Neural cell (in vitro differentiated cells): ENCODE results near the gene RSPH1. TPM values are rescaled to one million over a fixed set of nuclear protein-coding genes. Genes with fewer than 3 reads are reported as not detected.

ENCODE experiments used
- H2AFZ ChIP-seq: fragments of 200-600, 300-800 bp; sonication (generic), shearing (Covaris generic); 2 replicates; pipeline ENCODE4 v1.6.0; 2014; ENCODE audit warnings: low read depth, mild to moderate bottlenecking, antibody characterized with exemption, low read length, moderate library complexity
- H3F3A ChIP-seq: fragments of 200-600 bp; shearing (Covaris generic); 2 replicates; pipeline ENCODE4 v1.6.1; 2016; ENCODE audit warnings: mild to moderate bottlenecking, moderate library complexity, mixed read lengths, antibody characterized with exemption, low read length; ENCODE audit not compliant: insufficient read depth, poor library complexity, severe bottlenecking
- H3K27ac ChIP-seq: fragments of 200-600, 300-800 bp; sonication (generic), shearing (Covaris generic); 2 replicates; pipeline ENCODE4 v1.5.1; 2014; ENCODE audit warnings: mild to moderate bottlenecking, low read length, moderate library complexity
- H3K27me3 ChIP-seq: fragments of 300-800, 200-600 bp; sonication (generic), shearing (Covaris generic); 2 replicates; pipeline ENCODE4 v1.6.0; 2014; ENCODE audit warnings: mild to moderate bottlenecking, low read depth, low read length, moderate library complexity; ENCODE audit not compliant: insufficient read depth
- H3K36me3 ChIP-seq: fragments of 300-800, 200-600 bp; sonication (generic), shearing (Covaris generic); 2 replicates; pipeline ENCODE4 v1.5.1; 2014; ENCODE audit warnings: mild to moderate bottlenecking, antibody characterized with exemption, low read length, moderate library complexity; ENCODE audit not compliant: insufficient read depth
- H3K4me2 ChIP-seq: fragments of 300-800, 200-600 bp; sonication (generic), shearing (Covaris generic); 2 replicates; pipeline ENCODE4 v1.6.0; 2014; ENCODE audit warnings: mild to moderate bottlenecking, low read length
- H3K4me3 ChIP-seq: fragments of 300-800, 200-600 bp; sonication (generic), shearing (Covaris generic); 2 replicates; pipeline ENCODE4 v1.5.1; 2014; ENCODE audit warnings: mild to moderate bottlenecking, low read length, moderate library complexity
- H3K79me2 ChIP-seq: fragments of 200-600 bp; shearing (Covaris generic); replicated peaks from 2 replicates; pipeline ENCODE4 v1.6.0; 2014; ENCODE audit warnings: mild to moderate bottlenecking, low read length, moderate library complexity; ENCODE audit not compliant: insufficient read depth
- H3K9ac ChIP-seq: fragments of 300-800, 200-600 bp; sonication (generic), shearing (Covaris generic); 2 replicates; pipeline ENCODE4 v1.6.1; 2016; ENCODE audit warnings: mild to moderate bottlenecking, low read length, mixed read lengths
- H3K9me2 ChIP-seq: fragments of 200-600 bp; shearing (Covaris generic); 2 replicates; pipeline ENCODE4 v1.6.1; 2016; ENCODE audit warnings: mild to moderate bottlenecking, low read length, mixed read lengths; ENCODE audit not compliant: insufficient read depth
- H3K9me3 ChIP-seq: fragments of 200-600, 300-800 bp; sonication (generic), shearing (Covaris generic); 2 replicates; pipeline ENCODE4 v1.6.1; 2016; ENCODE audit warnings: mild to moderate bottlenecking, mixed run types, low read length, moderate library complexity, mixed read lengths
- H4K20me1 ChIP-seq: fragments of 200-600 bp; shearing (Covaris generic); 2 replicates; pipeline ENCODE4 v1.6.1; 2016; ENCODE audit warnings: mild to moderate bottlenecking, mixed run types; ENCODE audit not compliant: insufficient read depth
- CTCF ChIP-seq: fragments of 450-650 bp; IDR thresholded peaks from 2 replicates; pipeline ENCODE4 v1.5.1; 2014; ENCODE audit warnings: antibody characterized with exemption, mild to moderate bottlenecking, moderate library complexity; ENCODE audit not compliant: poor library complexity, severe bottlenecking
- EP300 ChIP-seq: fragments of 450-650 bp; conservative IDR thresholded peaks from 2 replicates; pipeline ENCODE4 v1.6.1; 2014; ENCODE audit warnings: antibody characterized with exemption, mild to moderate bottlenecking, moderate library complexity; ENCODE audit not compliant: poor library complexity, severe bottlenecking
- EZH2 ChIP-seq: fragments of 200-600, 300-800 bp; shearing (Covaris generic), sonication (generic); IDR thresholded peaks from 2 replicates; pipeline ENCODE4 v1.6.1; 2014; ENCODE audit warnings: antibody characterized with exemption, low read length, borderline replicate concordance, mild to moderate bottlenecking; ENCODE audit not compliant: insufficient read depth, poor library complexity, severe bottlenecking
- MXI1 ChIP-seq: fragments of 450-650 bp; conservative IDR thresholded peaks from 2 replicates; pipeline ENCODE4 v1.6.1; 2014; ENCODE audit warnings: antibody characterized with exemption, mild to moderate bottlenecking; ENCODE audit not compliant: poor library complexity, severe bottlenecking
- POLR2AphosphoS5 ChIP-seq: IDR thresholded peaks from 2 replicates; pipeline ENCODE4 v1.6.1; 2012
- RAD21 ChIP-seq: fragments of 450-650 bp; conservative IDR thresholded peaks from 2 replicates; pipeline ENCODE4 v1.6.1; 2014; ENCODE audit warnings: antibody characterized with exemption, mild to moderate bottlenecking, moderate library complexity
- SMC3 ChIP-seq: fragments of 450-650 bp; conservative IDR thresholded peaks from 2 replicates; pipeline ENCODE4 v1.6.1; 2014; ENCODE audit warnings: antibody characterized with exemption, mild to moderate bottlenecking, moderate library complexity; ENCODE audit not compliant: poor library complexity
- TAF1 ChIP-seq: IDR thresholded peaks from 2 replicates; pipeline ENCODE4 v1.6.1; 2012; ENCODE audit warnings: low read depth
- polyA plus RNA-seq: library from polyadenylated mRNA; depleted of rRNA; stranded (reverse); fragments of >200 nt; gene quantifications from 2 replicates; pipeline ENCODE4 v1.2.3, GENCODE V29; 2014
- TF ChIP-seq, protein P1 (sequence below): IDR thresholded peaks from 2 replicates; pipeline ENCODE4 v1.6.1; 2012; ENCODE audit warnings: borderline replicate concordance

Gene RSPH1
- polyA plus RNA-seq, 1 donor from 2014 or later = 1.3 TPM

GRCh38 chr21:42530167-42530518 is 34.1 kb upstream of the RSPH1 start:
- TF ChIP-seq POLR2AphosphoS5 (no peak), CTCF (no peak), MXI1 (no peak), EP300 (no peak), RAD21 (no peak), TAF1 (no peak), EZH2 (no peak), SMC3 (no peak)
- TF ChIP-seq, protein P1, sequence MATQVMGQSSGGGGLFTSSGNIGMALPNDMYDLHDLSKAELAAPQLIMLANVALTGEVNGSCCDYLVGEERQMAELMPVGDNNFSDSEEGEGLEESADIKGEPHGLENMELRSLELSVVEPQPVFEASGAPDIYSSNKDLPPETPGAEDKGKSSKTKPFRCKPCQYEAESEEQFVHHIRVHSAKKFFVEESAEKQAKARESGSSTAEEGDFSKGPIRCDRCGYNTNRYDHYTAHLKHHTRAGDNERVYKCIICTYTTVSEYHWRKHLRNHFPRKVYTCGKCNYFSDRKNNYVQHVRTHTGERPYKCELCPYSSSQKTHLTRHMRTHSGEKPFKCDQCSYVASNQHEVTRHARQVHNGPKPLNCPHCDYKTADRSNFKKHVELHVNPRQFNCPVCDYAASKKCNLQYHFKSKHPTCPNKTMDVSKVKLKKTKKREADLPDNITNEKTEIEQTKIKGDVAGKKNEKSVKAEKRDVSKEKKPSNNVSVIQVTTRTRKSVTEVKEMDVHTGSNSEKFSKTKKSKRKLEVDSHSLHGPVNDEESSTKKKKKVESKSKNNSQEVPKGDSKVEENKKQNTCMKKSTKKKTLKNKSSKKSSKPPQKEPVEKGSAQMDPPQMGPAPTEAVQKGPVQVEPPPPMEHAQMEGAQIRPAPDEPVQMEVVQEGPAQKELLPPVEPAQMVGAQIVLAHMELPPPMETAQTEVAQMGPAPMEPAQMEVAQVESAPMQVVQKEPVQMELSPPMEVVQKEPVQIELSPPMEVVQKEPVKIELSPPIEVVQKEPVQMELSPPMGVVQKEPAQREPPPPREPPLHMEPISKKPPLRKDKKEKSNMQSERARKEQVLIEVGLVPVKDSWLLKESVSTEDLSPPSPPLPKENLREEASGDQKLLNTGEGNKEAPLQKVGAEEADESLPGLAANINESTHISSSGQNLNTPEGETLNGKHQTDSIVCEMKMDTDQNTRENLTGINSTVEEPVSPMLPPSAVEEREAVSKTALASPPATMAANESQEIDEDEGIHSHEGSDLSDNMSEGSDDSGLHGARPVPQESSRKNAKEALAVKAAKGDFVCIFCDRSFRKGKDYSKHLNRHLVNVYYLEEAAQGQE = no peak
- Histone ChIP-seq H3K9me3 (no peaks in the 10 kb centered on the region), H4K20me1 (no peaks in the 10 kb centered on the region), H2AFZ (no peak overlapping the region), H3K79me2 (peaks cover 10% of the 10 kb centered on the region), H3K9me2 (no peaks in the 10 kb centered on the region), H3K36me3 (no peaks in the 10 kb centered on the region), H3K27ac (no peak overlapping the region), H3K4me2 (no peak overlapping the region), H3K27me3 (no peaks in the 10 kb centered on the region), H3K4me3 (no peak overlapping the region), H3K9ac (no peak overlapping the region), H3F3A (no peaks in the 10 kb centered on the region)

DNA sequence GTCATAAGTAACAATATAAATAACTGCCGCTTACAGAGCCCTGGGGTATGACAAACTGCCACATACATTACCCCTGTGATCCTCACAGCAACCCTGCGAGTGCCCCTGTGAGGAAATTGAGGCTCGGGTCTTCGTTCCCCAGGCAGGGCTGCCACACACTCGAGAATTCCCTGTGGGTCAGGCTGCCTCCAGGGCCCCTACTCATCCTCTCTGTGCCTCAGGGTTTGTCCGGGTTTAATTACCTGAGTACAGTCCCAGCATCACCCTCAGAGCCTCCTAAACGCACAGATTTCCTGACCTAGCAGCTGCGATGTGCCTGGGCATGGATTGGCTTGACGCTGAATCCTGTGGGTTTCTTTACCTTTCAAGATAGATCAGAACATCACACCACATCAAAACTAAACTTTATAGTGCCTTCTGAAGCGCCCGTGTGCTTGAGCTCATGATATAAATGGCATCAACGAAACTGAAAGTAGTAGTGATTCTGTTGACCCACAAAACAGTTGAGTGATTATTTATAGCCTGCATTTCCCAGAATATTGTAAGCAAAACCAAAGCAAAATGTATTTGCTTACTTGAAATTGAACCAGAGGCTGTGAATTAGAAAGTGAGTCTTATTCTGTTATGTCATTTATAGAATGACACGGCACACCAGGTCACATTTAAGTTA is 31.6 kb upstream of the RSPH1 start:
- H3K27me3 ChIP-seq = no peaks in the 10 kb centered on the region
- H3K36me3 ChIP-seq = peaks cover 7% of the 10 kb centered on the region
- H3F3A ChIP-seq = no peaks in the 10 kb centered on the region
- no peaks in the 10 kb centered on the region for H3K9me2 ChIP-seq
- H3K79me2 ChIP-seq = peaks cover 18% of the 10 kb centered on the region
- no peaks in the 10 kb centered on the region for H3K9me3 ChIP-seq
- no peak overlapping the region for H3K4me3 ChIP-seq
- H4K20me1 ChIP-seq = no peaks in the 10 kb centered on the region
- no peak overlapping the region for H3K9ac ChIP-seq
- H3K27ac ChIP-seq = no peak overlapping the region
- H3K4me2 ChIP-seq = no peak overlapping the region
- H2AFZ ChIP-seq = no peak overlapping the region
- TF ChIP-seq RAD21 = no peak
- no peak for TF ChIP-seq MXI1
